ENCODE results near the gene ZFYVE1. TPM values are rescaled to one million over a fixed set of nuclear protein-coding genes. Genes with fewer than 3 reads are reported as not detected.

ZFYVE1 gene
- total and polyA plus RNA-seq, 2 of the 13 experiments (the other 11 are each of a cell fraction or from before 2014, with no cell fraction given): 2.6 to 5.3 TPM

- TF ChIP-seq, protein P1, sequence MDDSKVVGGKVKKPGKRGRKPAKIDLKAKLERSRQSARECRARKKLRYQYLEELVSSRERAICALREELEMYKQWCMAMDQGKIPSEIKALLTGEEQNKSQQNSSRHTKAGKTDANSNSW (CRISPR knock-in tag; IDR thresholded peaks at IDR 0.05; ENCODE audit: borderline replicate concordance): no peak
- TF ChIP-seq, protein P2, sequence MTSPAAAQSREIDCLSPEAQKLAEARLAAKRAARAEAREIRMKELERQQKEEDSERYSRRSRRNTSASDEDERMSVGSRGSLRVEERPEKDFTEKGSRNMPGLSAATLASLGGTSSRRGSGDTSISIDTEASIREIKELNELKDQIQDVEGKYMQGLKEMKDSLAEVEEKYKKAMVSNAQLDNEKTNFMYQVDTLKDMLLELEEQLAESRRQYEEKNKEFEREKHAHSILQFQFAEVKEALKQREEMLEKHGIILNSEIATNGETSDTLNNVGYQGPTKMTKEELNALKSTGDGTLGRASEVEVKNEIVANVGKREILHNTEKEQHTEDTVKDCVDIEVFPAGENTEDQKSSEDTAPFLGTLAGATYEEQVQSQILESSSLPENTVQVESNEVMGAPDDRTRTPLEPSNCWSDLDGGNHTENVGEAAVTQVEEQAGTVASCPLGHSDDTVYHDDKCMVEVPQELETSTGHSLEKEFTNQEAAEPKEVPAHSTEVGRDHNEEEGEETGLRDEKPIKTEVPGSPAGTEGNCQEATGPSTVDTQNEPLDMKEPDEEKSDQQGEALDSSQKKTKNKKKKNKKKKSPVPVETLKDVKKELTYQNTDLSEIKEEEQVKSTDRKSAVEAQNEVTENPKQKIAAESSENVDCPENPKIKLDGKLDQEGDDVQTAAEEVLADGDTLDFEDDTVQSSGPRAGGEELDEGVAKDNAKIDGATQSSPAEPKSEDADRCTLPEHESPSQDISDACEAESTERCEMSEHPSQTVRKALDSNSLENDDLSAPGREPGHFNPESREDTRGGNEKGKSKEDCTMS (CRISPR knock-in tag; conservative IDR thresholded peaks at IDR 0.05): no peak
- TF ChIP-seq SKIL (CRISPR knock-in tag; IDR thresholded peaks at IDR 0.05; ENCODE audit: borderline replicate concordance) (no peak), ZNF879 (CRISPR knock-in tag; IDR thresholded peaks at IDR 0.05) (no peak), ZNF83 (CRISPR knock-in tag; IDR thresholded peaks at IDR 0.05; ENCODE audit: borderline replicate concordance) (no peak), ZNF33B (CRISPR knock-in tag; IDR thresholded peaks at IDR 0.05) (no peak), POLR2AphosphoS5 (IDR thresholded peaks at IDR 0.05; ENCODE audit: low read depth, low read length) (peak; percentile 75), MEF2D (CRISPR knock-in tag; IDR thresholded peaks at IDR 0.05) (peak; percentile 19; the same call in 1 of the 2 replicates), ZNF567 (CRISPR knock-in tag; IDR thresholded peaks at IDR 0.05; ENCODE audit: borderline replicate concordance) (peak; percentile 87), SOX5 (CRISPR knock-in tag; IDR thresholded peaks at IDR 0.05; ENCODE audit: borderline replicate concordance) (no peak; the same call in 1 of the 2 replicates), CBX1 (IDR thresholded peaks at IDR 0.05; ENCODE audit: low read depth) (no peak), KDM5B (CRISPR knock-in tag; IDR thresholded peaks at IDR 0.05; ENCODE audit: borderline replicate concordance) (peak; percentile 77; the same call in 1 of the 2 replicates), ZNF101 (CRISPR knock-in tag; IDR thresholded peaks at IDR 0.05; ENCODE audit: borderline replicate concordance, low read depth) (no peak), TARDBP (CRISPR knock-in tag; IDR thresholded peaks at IDR 0.05) (peak; percentile 86; the same call in 1 of the 2 replicates), ATM (IDR thresholded peaks at IDR 0.05; ENCODE audit: borderline replicate concordance) (no peak), TGIF2 (CRISPR knock-in tag; IDR thresholded peaks at IDR 0.05) (peak; percentile 99), SUZ12 (IDR thresholded peaks at IDR 0.05; ENCODE audit: low read depth, low read length) (peak; percentile 89), ZNF768 (CRISPR knock-in tag; IDR thresholded peaks at IDR 0.05) (peak; percentile 49; the same call in 1 of the 2 replicates), MBNL3 (CRISPR knock-in tag; conservative IDR thresholded peaks at IDR 0.05) (no peak), ZNF770 (CRISPR knock-in tag; IDR thresholded peaks at IDR 0.05) (no peak), ZNF543 (CRISPR knock-in tag; IDR thresholded peaks at IDR 0.05) (no peak), NR2C2 (CRISPR knock-in tag; IDR thresholded peaks at IDR 0.05; ENCODE audit: borderline replicate concordance) (peak; percentile 95), SOX13 (IDR thresholded peaks at IDR 0.05) (no peak), SOX13 (CRISPR knock-in tag; conservative IDR thresholded peaks at IDR 0.05 in 1 of 2, IDR thresholded peaks at IDR 0.05 in 1 of 2) (no peak; a peak in 1 of 4 replicates)
Measured at GRCh38 chr14:73026845-73027542, at the start of gene ZFYVE1 (continued).

Measured in HepG2 (cell line).